GM18873 (cell line): ENCODE results near the gene PHPT1.
"Not testable (repeated sequence)": the region's sequence is repeated elsewhere in the genome, so short reads cannot be mapped to it uniquely, and the experiment has no call there.

Experiments used
- ATAC-seq: cut with Tn5 transposase; IDR thresholded peaks from one replicate; pipeline ENCODE4 v1.9.1; 2021; ENCODE audit warnings: mild to moderate bottlenecking, moderate library complexity, moderate number of reproducible peaks; ENCODE audit not compliant: unreplicated experiment, low FRiP score

Gene PHPT1

GRCh38 chr9:136849038-136849959 lies at the start of gene PHPT1:
PHPT1 (plus strand) TSS chr9:136849409; CDS start chr9:136849431, 22 bp downstream.
- ATAC-seq, result peak; percentile 77

GRCh38 chr9:136799854-136800657 lies 49.2 kb upstream of the PHPT1 start:
- ATAC-seq, result no peak

- no peak for ATAC-seq
Measured at GRCh38 chr9:136802321-136802720, 46.9 kb upstream of the PHPT1 start.

- not testable (repeated sequence) for ATAC-seq
Measured at GRCh38 chr9:136803009-136803550, 46.1 kb upstream of the PHPT1 start.

- no peak for ATAC-seq
Measured at GRCh38 chr9:136803551-136804508, 45.4 kb upstream of the PHPT1 start.

- ATAC-seq, result no peak
Measured at GRCh38 chr9:136804509-136805206, 44.6 kb upstream of the PHPT1 start.

- no peak for ATAC-seq
Measured at GRCh38 chr9:136805207-136805740, 43.9 kb upstream of the PHPT1 start.

GRCh38 chr9:136806067-136806466 lies 43.1 kb upstream of the PHPT1 start:
- no peak for ATAC-seq

GRCh38 chr9:136806631-136807201 lies 42.5 kb upstream of the PHPT1 start:
- ATAC-seq, result peak; percentile 10

- peak; percentile 52 for ATAC-seq
Measured at GRCh38 chr9:136807281-136808074, 41.7 kb upstream of the PHPT1 start, which contains the start of gene RABL6. RABL6 (plus strand) TSS chr9:136807948; CDS start chr9:136808197, 249 bp downstream.

- ATAC-seq, result peak; percentile 28
Measured at GRCh38 chr9:136808075-136808805, 41.0 kb upstream of the PHPT1 start.

GRCh38 chr9:136808806-136809158 lies 40.4 kb upstream of the PHPT1 start:
- no peak for ATAC-seq

GRCh38 chr9:136814725-136815421 lies 34.3 kb upstream of the PHPT1 start:
- no peak for ATAC-seq

- no peak for ATAC-seq
Measured at GRCh38 chr9:136815422-136815782, 33.8 kb upstream of the PHPT1 start.

- no peak for ATAC-seq
Measured at GRCh38 chr9:136820971-136821825, 28.0 kb upstream of the PHPT1 start.
